GM21528 (cell line): ENCODE results near the gene STYX.

ENCODE experiments used
- ATAC-seq: cut with Tn5 transposase; IDR thresholded peaks from one replicate; pipeline ENCODE4 v1.9.1; 2021; ENCODE audit warnings: mild to moderate bottlenecking, moderate library complexity; ENCODE audit not compliant: unreplicated experiment, low FRiP score

Gene STYX

GRCh38 chr14:52783206-52783605 lies 53.2 kb downstream of the STYX start:
- no peak for ATAC-seq

- ATAC-seq = no peak
Observed at GRCh38 chr14:52786887-52787286, 56.9 kb downstream of the STYX start.

DNA sequence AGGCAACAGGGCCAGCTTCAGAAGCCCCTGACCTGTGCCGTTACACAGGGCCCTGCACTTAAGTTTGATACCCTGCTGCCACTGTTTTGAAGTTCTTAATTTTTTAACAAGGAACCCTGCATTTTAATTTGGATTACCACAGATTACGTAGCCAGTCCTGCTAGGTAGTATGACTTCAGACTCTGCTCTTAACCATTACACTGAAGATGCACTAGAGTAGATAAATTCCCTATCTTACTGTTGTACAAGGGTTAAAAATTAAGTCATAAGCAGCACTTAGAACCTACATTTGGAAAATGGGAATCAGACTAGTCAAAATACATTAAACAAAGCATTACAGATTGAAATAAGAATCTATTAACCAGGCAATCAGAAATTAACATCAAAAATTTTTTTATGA lies 59.2 kb downstream of the STYX start:
- ATAC-seq = no peak

DNA sequence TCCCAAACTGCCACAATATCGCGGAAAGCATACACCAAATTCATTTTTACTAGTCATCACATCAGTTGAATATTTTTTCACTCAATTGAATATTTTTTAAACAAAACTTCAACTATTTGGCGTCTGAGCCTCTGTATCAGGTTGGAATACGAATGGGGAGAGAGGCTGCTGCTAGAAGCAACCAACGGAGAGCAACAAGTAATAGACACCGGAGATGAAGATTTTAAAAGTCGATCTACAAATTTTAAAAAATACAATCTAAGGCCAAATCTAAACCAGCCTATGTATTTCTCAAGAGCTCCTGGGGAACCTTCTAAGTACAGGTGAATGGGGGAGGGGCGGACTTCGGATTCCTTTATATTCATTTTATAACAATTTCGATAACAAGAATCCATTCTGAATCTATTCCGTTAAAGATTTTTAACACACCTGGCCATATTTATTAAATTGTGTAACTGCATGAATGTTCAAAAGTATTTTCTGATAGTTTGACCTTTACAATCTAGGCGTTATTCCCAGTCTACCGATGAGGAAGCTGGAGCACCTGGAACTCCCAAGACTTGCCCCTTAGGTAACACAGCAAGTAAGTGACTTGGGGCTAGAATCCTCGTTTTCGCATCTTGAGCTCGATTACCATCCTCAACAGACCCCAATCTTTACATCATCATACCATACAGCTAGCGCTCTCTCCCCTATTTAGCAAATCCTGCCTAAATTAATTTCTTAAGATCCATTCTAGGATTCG lies 60.2 kb downstream of the STYX start:
- no peak for ATAC-seq

- ATAC-seq = no peak
Observed at GRCh38 chr14:52790756-52791222, 60.8 kb downstream of the STYX start.

- ATAC-seq = peak; percentile 90
Observed at GRCh38 chr14:52791223-52792096, 61.5 kb downstream of the STYX start, which contains the start of gene GNPNAT1. TSS of gene GNPNAT1 (minus strand) at chr14:52791607. CDS start at chr14:52784650, 6,957 bp downstream.

DNA sequence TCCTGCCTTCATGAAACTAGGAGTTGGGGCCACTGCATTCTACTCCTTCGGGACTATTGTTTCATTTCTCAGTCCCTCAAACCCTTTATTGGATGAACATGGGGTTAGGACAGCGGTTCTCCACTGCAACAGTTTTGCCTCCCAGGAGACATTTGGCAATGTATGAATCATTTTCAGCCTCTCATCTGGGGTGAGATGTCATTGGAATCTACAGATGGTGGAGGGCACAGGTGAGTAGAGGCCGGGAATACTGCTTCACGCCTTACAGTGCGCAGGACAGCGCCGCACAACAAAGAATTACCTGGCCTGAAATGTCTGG lies 62.1 kb downstream of the STYX start:
- ATAC-seq = no peak

GRCh38 chr14:52793061-52793460 lies 63.1 kb downstream of the STYX start:
- ATAC-seq = no peak

- ATAC-seq = no peak
Observed at GRCh38 chr14:52797653-52798052, 67.7 kb downstream of the STYX start.

- no peak for ATAC-seq
Observed at GRCh38 chr14:52798826-52799225, 68.9 kb downstream of the STYX start.

DNA sequence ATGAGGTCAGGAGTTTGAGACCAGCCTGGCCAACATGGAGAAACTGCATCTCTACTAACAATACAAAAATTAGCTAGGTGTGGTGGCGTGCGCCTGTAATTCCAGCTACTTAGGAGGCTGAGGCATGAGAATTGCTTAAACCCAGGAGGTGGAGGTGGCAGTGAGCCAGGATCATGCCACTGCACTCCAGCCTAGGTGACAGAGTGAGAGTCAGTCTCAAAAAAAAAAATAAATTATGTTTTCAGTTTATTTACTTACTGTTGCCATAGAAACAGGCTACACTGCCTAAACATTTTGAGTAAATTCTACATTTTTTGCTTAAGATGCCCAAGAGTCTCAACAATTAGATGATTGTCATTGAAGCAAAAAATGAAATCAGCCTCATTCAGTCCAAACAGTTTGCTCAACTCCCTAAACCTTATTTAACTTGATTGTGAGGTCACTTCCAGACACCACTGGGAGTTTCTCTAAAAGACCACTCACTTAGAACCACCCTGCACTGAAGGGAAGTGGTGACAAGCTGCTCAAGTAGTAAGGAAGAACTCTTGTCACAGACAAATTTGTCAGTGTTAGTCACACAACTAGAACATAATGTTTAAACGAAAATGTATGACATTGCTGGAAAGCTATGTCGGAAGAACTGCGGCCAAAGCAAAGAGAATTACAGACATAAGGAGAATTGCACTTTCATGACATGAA lies 71.2 kb downstream of the STYX start:
- no peak for ATAC-seq

GRCh38 chr14:52802597-52802996 lies 72.6 kb downstream of the STYX start:
- ATAC-seq = no peak

DNA sequence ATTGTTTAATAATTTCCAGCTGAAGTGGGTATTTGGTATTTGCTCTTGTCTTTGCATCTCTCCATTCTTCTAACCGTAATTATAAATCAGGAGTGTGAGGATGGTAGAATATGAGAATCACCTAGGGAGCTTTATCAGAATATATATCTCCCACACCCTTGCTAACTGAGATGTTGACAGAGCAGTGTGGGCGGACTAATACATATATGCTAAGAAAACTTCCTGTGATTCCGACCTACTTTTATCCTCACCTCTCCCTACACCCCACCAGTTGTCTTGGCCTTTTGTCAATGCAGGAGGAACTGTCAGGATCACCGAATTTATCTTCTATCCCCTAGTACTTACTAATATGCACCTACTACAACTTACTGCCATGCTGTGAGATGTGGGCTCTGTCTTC lies 76.1 kb downstream of the STYX start:
- no peak for ATAC-seq

DNA sequence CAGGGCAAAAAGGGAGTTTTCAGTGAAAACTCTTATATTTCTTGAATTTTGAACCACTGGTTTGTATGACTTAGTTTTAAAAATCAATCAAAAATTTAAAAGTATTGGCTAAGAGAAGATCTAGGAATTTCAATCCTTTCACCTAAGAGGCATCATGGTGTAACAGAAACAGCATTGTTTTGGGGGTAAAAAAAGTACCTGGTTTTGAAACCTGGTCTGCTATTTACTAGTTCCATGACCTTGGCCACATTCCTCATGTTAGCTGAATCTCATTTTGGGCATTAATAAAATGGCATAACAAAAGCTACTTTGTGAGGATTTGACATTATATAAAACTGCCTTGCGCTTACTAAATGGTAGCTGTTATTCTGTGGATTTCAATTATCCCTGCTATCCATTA lies 78.1 kb downstream of the STYX start:
- ATAC-seq = no peak

- ATAC-seq = no peak
Observed at GRCh38 chr14:52821805-52822250, 91.9 kb downstream of the STYX start.

- ATAC-seq = no peak
Observed at GRCh38 chr14:52824462-52824861, 94.5 kb downstream of the STYX start.
